ENCODE measurements around the gene FAHD1. TPM values are rescaled to one million over a fixed set of nuclear protein-coding genes. Genes with fewer than 3 reads are reported as not detected.

The FAHD1 gene
- total RNA-seq, 4 donors from 2014 or later, result 47.4 to 84.7 (median 49.1) TPM

DNA sequence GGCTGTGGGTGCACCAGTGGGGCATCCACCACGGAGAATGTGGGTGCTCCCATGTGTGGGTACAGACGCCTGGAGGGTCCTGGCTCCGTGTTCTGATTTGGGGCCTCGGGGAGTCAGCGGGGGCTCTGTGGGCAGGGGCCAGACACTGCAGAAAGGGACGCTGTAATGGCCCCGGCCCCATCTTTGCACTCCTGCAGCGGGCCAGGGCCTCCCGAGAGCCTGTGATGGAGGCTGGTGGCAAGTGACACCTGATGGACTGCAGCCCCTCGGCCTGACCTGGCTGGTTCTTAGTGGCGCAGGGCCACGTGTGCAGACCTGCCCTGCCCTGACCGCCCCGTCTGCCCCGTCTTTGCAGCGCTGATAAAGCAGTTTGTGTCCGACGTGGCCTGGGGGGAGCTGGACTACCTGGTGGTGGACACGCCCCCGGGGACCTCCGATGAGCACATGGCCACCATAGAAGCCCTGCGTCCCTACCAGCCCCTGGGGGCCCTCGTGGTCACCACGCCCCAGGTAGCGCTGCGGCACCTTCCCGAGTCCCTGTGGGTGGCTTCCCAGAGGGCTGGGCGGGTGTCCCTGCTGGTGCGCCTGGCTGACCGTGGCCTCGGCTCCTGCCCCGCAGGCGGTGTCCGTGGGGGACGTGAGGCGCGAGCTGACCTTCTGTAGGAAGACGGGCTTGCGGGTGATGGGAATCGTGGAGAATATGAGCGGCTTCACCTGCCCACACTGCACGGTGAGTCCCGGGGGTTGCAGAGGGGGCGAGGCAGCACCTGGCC is 39.5 kb upstream of the FAHD1 start:
- H3K4me3 ChIP-seq, result no peak overlapping the region
- H3K27ac ChIP-seq, result no peak overlapping the region
- no peaks in the 10 kb centered on the region for H3K27me3 ChIP-seq
- H3K36me3 ChIP-seq, result peaks cover 56% of the 10 kb centered on the region
- DNase-seq (ENCODE audit: low spot score in 2 of 2), result peak in 1 of 2 donors; percentile 63
- no peak for TF ChIP-seq POLR2AphosphoS5 (IDR thresholded peaks at IDR 0.05)
- TF ChIP-seq, protein P1, sequence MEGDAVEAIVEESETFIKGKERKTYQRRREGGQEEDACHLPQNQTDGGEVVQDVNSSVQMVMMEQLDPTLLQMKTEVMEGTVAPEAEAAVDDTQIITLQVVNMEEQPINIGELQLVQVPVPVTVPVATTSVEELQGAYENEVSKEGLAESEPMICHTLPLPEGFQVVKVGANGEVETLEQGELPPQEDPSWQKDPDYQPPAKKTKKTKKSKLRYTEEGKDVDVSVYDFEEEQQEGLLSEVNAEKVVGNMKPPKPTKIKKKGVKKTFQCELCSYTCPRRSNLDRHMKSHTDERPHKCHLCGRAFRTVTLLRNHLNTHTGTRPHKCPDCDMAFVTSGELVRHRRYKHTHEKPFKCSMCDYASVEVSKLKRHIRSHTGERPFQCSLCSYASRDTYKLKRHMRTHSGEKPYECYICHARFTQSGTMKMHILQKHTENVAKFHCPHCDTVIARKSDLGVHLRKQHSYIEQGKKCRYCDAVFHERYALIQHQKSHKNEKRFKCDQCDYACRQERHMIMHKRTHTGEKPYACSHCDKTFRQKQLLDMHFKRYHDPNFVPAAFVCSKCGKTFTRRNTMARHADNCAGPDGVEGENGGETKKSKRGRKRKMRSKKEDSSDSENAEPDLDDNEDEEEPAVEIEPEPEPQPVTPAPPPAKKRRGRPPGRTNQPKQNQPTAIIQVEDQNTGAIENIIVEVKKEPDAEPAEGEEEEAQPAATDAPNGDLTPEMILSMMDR (IDR thresholded peaks at IDR 0.05), result no peak
- TF ChIP-seq POLR2A (IDR thresholded peaks at IDR 0.05), result no peak
- WGBS, result 94% methylated on average over 26 of the region's 44 CpGs
- no peaks in the 10 kb centered on the region for H3K9me3 ChIP-seq
- H3K4me1 ChIP-seq, result peaks cover 50% of the 10 kb centered on the region

DNA sequence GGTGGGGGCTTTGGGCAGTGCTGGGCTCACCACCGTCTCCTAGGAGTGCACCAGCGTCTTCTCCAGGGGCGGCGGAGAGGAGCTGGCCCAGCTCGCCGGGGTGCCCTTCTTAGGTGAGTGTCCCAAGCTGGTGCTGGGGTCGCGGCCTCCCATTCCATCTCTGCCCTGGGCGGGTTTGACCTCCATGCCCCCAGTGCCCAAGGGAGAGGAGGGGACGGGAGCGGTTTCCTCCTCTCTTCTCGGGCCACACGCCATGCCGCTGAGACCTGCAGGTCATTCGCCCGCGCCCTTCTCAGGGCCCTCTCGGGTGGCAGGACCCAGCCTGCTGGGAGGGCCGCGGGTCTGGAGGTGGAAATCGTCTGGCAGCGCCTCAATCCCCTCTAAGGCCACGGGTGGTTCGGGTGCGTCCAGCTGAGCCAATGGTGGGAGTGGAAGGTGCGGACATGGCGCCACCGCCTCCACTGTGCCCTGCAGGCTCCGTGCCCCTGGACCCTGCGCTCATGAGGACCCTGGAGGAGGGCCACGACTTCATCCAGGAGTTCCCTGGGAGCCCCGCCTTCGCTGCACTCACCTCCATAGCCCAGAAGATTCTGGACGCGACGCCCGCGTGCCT is 38.8 kb upstream of the FAHD1 start:
- H3K36me3 ChIP-seq, result peaks cover 57% of the 10 kb centered on the region
- no peak for TF ChIP-seq POLR2A (IDR thresholded peaks at IDR 0.05)
- TF ChIP-seq EP300 (IDR thresholded peaks at IDR 0.05), result no peak
- TF ChIP-seq, protein P1 (IDR thresholded peaks at IDR 0.05), result no peak
- no peak for TF ChIP-seq POLR2AphosphoS5 (IDR thresholded peaks at IDR 0.05)
- no peak overlapping the region for H3K27ac ChIP-seq
- H3K4me3 ChIP-seq, result no peak overlapping the region
- H3K9me3 ChIP-seq, result no peaks in the 10 kb centered on the region
- peaks cover 49% of the 10 kb centered on the region for H3K4me1 ChIP-seq
- DNase-seq (ENCODE audit: low spot score in 2 of 2), result peak in 1 of 2 donors; percentile 59
- WGBS, result 80% methylated on average over 20 of the region's 38 CpGs
- no peaks in the 10 kb centered on the region for H3K27me3 ChIP-seq

DNA sequence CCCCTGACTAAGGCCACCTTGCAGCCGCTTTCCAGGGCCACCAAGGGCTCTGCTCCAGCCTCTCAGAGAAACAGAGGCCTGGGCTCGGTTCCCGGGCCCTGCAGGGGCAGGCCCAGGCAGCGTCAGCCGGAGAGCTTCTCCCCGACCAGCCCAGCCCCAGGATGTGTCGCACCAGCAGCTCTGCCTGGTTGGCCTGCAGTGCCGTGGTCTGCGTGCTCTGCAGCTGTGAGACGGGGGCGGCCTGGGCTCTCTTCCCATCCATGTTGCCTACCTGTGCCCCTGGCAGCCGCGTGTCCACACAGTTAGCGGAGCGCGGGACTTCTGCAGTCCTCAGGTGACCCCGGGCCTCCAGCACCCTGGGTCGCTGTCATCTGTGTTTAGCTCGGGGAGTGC is 38.3 kb upstream of the FAHD1 start:
- peak in 1 of 2 donors; percentile 51 for DNase-seq (ENCODE audit: low spot score in 2 of 2)
- H3K4me3 ChIP-seq, result no peak overlapping the region
- WGBS, result 41% methylated on average over 19 of the region's 19 CpGs
- peaks cover 57% of the 10 kb centered on the region for H3K36me3 ChIP-seq
- peaks cover 44% of the 10 kb centered on the region for H3K4me1 ChIP-seq
- H3K27ac ChIP-seq, result no peak overlapping the region
- TF ChIP-seq POLR2A (IDR thresholded peaks at IDR 0.05) (no peak), EP300 (IDR thresholded peaks at IDR 0.05) (no peak), POLR2AphosphoS5 (IDR thresholded peaks at IDR 0.05) (no peak)
- TF ChIP-seq, protein P1 (IDR thresholded peaks at IDR 0.05), result no peak
- no peaks in the 10 kb centered on the region for H3K9me3 ChIP-seq
- no peaks in the 10 kb centered on the region for H3K27me3 ChIP-seq

DNA sequence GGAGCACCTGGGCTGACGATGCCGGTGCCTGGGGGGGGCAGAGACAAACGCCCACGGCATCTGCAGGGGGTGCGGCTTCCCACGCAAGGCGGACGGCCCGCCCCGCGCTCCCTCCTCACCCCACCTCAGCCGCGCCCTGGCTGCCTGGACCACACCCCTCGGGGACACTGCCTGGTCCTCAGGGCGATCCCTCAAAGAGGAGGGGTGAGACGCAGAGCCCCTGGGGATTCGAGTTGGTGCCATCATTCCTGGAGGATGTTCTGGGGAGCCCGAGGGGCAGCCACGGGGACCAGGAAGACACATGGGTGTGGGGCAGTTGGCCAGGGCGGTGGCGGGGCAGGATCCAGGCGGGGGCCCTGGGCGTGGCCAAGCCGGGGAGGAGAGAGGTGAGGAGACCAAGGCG is 37.4 kb upstream of the FAHD1 start:
- Histone ChIP-seq H3K4me3 (no peak overlapping the region), H3K9me3 (no peaks in the 10 kb centered on the region), H3K27ac (no peak overlapping the region), H3K4me1 (peaks cover 34% of the 10 kb centered on the region), H3K36me3 (peaks cover 57% of the 10 kb centered on the region), H3K27me3 (no peaks in the 10 kb centered on the region)
- peak in 1 of 2 donors; percentile 66 for DNase-seq (ENCODE audit: low spot score in 2 of 2)
- no peak for TF ChIP-seq POLR2A (IDR thresholded peaks at IDR 0.05)
- TF ChIP-seq, protein P1 (IDR thresholded peaks at IDR 0.05), result no peak
- TF ChIP-seq POLR2AphosphoS5 (IDR thresholded peaks at IDR 0.05), result no peak
- TF ChIP-seq EP300 (IDR thresholded peaks at IDR 0.05), result no peak
- 73% methylated on average over 8 of the region's 25 CpGs for WGBS

DNA sequence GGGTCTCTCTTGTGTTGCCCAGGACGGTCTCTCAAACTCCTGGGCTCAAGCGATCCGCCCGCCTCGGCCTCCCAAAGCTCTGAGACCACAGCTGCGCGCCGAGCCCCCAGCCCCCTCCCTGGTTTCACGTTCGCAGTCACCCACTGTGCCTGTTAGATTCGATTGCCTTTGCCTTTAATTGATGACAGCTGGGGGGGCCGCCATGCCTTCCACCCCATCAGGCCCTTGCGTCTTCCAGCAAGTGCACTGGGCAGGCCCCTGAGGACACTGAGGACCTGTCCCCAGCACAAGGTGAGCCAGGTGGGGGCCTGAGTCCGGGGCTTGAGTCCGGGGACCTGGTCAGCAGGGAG is 36.8 kb upstream of the FAHD1 start:
- no peaks in the 10 kb centered on the region for H3K27me3 ChIP-seq
- H3K4me1 ChIP-seq, result peaks cover 28% of the 10 kb centered on the region
- peaks cover 57% of the 10 kb centered on the region for H3K36me3 ChIP-seq
- H3K27ac ChIP-seq, result no peak overlapping the region
- DNase-seq (ENCODE audit: low spot score in 2 of 2), result no peak
- no peaks in the 10 kb centered on the region for H3K9me3 ChIP-seq
- 91% methylated on average over 13 of the region's 15 CpGs for WGBS
- TF ChIP-seq POLR2AphosphoS5 (IDR thresholded peaks at IDR 0.05), result no peak
- TF ChIP-seq, protein P1 (IDR thresholded peaks at IDR 0.05), result no peak
- TF ChIP-seq POLR2A (IDR thresholded peaks at IDR 0.05), result no peak
- no peak overlapping the region for H3K4me3 ChIP-seq
